Fibroblast of mammary gland (primary cell): ENCODE results near the gene TSPOAP1.

Experiments used
- DNase-seq: peaks from one replicate; pipeline ENCODE4 v3.0.0-alpha.2; 2010; ENCODE audit warnings: low read depth
- H3K4me3 ChIP-seq: 2 replicates; pipeline ENCODE4 v1.5.1; 2011; ENCODE audit warnings: low read depth, mild to moderate bottlenecking, low read length, moderate library complexity; ENCODE audit not compliant: control insufficient read depth
- TF ChIP-seq, protein P1 (sequence below): conservative IDR thresholded peaks from 2 replicates; pipeline ENCODE4 v1.5.1; 2011; ENCODE audit warnings: low read depth, low read length, inconsistent platforms; ENCODE audit not compliant: control insufficient read depth, insufficient read depth

TSPOAP1 gene

DNA sequence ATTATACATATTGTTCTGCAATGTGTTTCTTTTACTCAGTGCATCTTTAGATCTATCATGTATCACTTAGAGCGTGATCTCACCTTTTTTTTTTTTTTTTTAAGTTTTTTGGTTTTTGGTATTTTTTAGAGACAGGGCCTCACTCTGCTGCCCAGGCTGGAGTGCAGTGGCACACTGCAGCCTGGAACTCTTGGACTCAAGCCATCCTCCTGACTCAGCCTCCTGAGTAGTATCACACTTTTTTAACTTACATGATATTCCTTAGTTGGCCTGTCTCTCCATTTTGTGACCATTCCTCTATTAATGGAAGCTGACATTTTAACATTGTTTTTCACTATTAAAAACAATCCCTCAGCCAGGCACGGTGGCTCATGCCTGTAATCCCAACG, 43.2 kb downstream of the TSPOAP1 start:
- peak; percentile 23 for DNase-seq
- no peak overlapping the region for H3K4me3 ChIP-seq
- TF ChIP-seq, protein P1, sequence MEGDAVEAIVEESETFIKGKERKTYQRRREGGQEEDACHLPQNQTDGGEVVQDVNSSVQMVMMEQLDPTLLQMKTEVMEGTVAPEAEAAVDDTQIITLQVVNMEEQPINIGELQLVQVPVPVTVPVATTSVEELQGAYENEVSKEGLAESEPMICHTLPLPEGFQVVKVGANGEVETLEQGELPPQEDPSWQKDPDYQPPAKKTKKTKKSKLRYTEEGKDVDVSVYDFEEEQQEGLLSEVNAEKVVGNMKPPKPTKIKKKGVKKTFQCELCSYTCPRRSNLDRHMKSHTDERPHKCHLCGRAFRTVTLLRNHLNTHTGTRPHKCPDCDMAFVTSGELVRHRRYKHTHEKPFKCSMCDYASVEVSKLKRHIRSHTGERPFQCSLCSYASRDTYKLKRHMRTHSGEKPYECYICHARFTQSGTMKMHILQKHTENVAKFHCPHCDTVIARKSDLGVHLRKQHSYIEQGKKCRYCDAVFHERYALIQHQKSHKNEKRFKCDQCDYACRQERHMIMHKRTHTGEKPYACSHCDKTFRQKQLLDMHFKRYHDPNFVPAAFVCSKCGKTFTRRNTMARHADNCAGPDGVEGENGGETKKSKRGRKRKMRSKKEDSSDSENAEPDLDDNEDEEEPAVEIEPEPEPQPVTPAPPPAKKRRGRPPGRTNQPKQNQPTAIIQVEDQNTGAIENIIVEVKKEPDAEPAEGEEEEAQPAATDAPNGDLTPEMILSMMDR: no peak

DNA sequence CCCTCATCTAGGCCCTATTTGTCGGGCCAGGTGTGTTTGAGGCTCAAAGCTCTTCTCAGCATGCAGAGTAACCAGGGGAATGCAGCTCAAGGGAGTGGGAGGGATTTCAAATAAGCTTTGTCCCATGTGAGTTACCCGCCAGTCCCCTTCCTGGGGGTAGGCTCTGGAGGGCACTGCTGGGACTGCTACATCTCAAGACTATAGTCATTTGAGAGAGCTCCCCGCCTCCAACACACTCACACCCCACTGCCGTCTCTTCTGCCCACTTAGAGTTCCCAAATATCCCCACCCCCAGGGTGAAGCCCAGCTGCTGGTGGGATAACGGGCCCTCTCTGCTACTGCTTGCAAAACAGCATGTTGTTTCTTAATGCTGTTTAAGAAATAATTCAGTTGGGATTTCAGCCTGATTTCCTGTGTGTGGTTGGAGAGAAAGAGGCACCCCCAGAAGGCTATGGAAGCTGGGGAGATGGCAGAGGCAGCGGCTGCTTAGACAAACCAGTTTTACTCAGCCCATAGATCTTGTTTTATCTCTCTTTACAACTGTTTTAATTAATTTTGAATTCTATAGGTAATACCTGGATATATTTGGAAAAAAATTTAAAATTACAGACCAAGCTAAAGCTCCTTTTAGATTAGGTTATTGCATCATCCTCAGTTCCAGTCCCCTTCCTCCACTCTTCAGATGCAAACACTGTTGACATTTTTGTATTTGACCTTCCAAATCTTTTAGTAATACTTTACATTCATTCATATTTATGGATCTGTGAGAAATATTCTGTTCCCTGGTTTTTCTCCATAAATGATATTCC, 43.8 kb downstream of the TSPOAP1 start:
- TF ChIP-seq, protein P1: no peak
- no peak overlapping the region for H3K4me3 ChIP-seq
- no peak for DNase-seq

DNA sequence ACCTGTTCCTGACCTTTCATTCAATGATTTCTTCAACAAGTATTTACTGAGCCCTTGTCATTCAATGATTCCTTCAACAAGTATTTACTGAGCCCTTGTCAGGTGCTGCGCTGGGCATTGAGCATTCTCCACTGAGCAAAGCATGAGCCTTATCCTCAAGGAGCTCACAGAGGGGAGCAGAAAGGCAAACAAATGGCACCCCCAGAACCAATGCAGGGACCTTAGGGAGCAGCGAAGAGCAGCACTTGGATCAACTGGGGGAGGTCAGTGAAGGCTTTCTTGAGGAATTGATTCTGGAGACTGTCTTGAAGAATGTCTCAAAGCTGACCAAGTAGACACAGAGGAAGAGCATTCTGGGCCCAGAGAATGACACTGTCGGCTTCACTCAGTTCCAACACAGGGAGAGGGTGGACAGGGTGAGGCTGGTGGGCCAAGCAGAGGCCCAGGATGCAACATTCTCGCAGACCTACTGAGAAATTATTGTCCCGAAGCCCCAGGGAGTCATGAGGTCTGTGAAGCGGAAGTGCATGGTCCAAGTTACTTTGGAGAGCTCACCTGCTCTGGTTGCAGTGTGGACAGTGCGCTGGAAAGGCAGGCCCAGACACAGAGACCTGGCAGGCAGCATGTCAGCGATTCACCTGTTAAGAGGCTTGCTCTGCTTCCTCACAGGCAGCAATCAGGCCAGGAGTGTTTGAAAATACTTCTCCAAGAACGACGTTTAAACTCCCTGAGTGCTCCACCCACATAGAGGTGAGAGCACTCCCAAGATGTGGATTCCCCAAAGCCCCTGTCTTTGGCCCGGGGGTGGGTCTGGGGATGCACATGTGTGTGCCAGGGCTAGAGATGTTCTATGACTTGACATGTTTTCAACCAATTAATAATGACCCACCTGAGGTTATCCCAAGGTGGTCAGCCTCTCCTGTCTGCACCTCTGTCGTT, 44.7 kb downstream of the TSPOAP1 start:
- no peak overlapping the region for H3K4me3 ChIP-seq
- TF ChIP-seq, protein P1: no peak

DNA sequence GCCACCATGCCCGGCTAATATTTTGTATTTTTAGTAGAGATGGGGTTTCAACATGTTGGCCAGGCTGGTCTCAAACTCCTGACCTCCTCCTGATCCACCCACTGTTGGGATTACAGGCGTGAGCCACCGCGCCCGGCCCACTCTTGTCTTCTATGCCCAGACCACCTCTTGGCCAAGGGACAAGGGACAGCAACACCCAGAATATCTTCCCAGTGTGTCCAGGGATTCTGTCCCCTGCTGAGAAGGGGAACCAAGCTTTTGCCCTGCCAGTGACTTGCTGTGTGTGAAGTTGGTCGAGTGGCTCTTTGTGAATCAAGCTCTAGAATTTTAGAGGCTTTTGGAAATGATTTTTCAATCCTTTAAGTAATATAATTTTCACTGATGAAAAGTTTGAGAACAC, 46.2 kb downstream of the TSPOAP1 start:
- no peak overlapping the region for H3K4me3 ChIP-seq
- TF ChIP-seq, protein P1: no peak
- DNase-seq: no peak

More for the DNA sequence above, 44.7 kb downstream of the TSPOAP1 start:
- no peak for DNase-seq

DNA sequence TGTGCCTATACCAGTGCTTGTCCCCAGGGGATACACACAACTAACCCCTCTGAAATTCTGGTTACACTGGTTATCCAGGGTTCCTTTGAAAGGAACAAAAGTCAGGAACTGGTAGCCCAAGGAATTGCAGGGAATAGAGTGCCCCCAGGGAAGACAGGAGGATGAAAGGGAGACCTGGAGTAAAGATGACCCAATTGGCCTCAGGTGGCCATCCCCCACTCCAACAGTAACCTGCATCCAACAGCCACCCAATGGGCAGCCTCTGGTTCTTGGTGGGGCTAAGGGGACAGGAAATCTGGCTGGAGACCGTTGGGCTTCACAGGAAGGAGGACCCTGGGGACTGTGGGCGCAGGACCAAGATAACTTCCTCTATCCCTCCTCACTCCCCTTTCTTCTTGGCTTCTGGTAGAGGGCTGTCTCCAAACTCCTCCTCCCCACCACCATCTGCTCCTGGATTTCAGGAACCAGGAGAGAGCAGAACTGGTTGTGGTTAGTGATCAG, 47.0 kb downstream of the TSPOAP1 start:
- TF ChIP-seq, protein P1: no peak
- H3K4me3 ChIP-seq: no peak overlapping the region
- no peak for DNase-seq

DNA sequence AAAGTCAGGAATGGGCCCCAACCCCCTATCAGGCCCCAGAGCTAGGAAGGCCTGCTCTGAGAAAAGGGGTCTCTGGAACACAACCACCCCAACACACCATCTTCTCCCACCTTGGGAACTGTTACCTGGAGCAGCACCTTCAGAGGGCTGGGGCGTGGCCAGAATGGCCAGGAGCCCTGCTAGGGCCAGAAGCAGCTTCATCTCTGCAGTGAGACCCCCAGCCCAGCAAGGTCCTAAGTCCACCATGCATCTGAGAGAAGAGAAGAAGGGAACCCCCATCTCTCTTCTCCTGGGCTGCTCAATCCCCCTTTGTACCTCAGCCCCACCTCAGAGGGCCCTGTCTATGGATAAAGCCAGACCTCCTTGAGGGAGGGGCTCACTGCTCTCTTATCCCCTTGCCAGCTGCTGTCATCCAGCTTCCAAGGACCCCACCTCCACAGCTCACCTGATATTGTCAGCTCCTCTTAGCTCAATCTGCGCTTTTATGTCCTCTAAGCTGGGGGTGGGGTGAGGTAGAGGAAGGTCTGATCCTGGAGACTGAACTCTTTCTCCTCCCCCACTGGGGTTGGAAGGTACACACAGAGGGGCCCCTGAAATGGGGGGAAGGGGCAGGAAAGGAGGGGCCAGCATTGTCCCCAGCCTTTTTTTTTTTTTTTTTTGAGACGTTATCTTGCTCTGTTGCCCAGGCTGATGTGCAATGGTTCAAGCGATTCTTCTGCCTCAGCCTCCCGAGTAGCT, 47.9 kb downstream of the TSPOAP1 start, which contains the start of gene MPO:
Gene MPO, minus strand, starts transcription at position 456 of the 738 bp plus-strand sequence. Its CDS starts 177 bp downstream, at position 279.
- no peak within 1 kb of the TSS for H3K4me3 ChIP-seq
- TF ChIP-seq, protein P1: no peak
- DNase-seq: no peak
